Caco-2 (cell line): Measurements from ENCODE around the gene RTN4RL1. TPM values are rescaled to one million over a fixed set of nuclear protein-coding genes. Genes with fewer than 3 reads are reported as not detected.

Source experiments
- BruUV-seq: library from RNA; stranded (reverse); fragments of 400-500 nt; replicated peaks from 2 replicates; lab custom pipeline; 2021; lab: Mats Ljungman, UMichigan
- CTCF ChIA-PET: fragments of 300-600 bp; sonication (Branson Sonifier 250); formaldehyde crosslinking; loops from one replicate; lab custom pipeline; 2022; ENCODE audit warnings: antibody characterized with exemption; lab: Charles Lee
- POLR2A ChIA-PET: fragments of 300-600 bp; sonication (Branson Sonifier 250); formaldehyde crosslinking; loops from one replicate; lab custom pipeline; 2022; ENCODE audit warnings: antibody characterized with exemption; lab: Charles Lee
- DNase-seq, 2 experiments: peaks; one replicate each; pipeline versions ENCODE4 v3.0.0 to v3.0.0-alpha.2; 2020 to 2022
- H3K27me3 ChIP-seq: replicated peaks from 2 replicates; pipeline ENCODE4 v1.6.0; 2011; ENCODE audit warnings: low read length; ENCODE audit not compliant: control insufficient read depth, insufficient read depth
- H3K36me3 ChIP-seq: 2 replicates; pipeline ENCODE4 v1.5.1; 2011; ENCODE audit warnings: low read length; ENCODE audit not compliant: control insufficient read depth, insufficient read depth
- H3K4me1 ChIP-seq: fragments of 250-450 bp; sonication (Bioruptor Pico); 2 replicates; pipeline ENCODE4 v1.5.1; 2020; ENCODE audit warnings: mild to moderate bottlenecking
- H3K4me3 ChIP-seq: 2 replicates; pipeline ENCODE4 v1.5.1; 2011; ENCODE audit warnings: low read depth, mild to moderate bottlenecking, control low read depth, low read length
- H3K9me3 ChIP-seq: fragments of 250-450 bp; sonication (Bioruptor Pico); 2 replicates; pipeline ENCODE4 v1.5.1; 2020; ENCODE audit warnings: mild to moderate bottlenecking, moderate library complexity
- H3K27ac Mint-ChIP-seq: one replicate; pipeline ENCODE4 v1.8.0; 2022; ENCODE audit warnings: mixed read lengths; ENCODE audit not compliant: unreplicated experiment
- H3K27me3 Mint-ChIP-seq: one replicate; pipeline ENCODE4 v1.8.0; 2022; ENCODE audit warnings: mixed read lengths; ENCODE audit not compliant: insufficient read depth, unreplicated experiment
- H3K36me3 Mint-ChIP-seq: one replicate; pipeline ENCODE4 v1.8.0; 2022; ENCODE audit warnings: mild to moderate bottlenecking, mixed read lengths; ENCODE audit not compliant: insufficient read depth, unreplicated experiment
- H3K4me1 Mint-ChIP-seq: one replicate; pipeline ENCODE4 v1.8.0; 2022; ENCODE audit warnings: low read depth, mixed read lengths; ENCODE audit not compliant: unreplicated experiment
- H3K4me3 Mint-ChIP-seq: one replicate; pipeline ENCODE4 v1.8.0; 2022; ENCODE audit warnings: mild to moderate bottlenecking, moderate library complexity, mixed read lengths; ENCODE audit not compliant: unreplicated experiment
- H3K9me3 Mint-ChIP-seq: one replicate; pipeline ENCODE4 v1.8.0; 2022; ENCODE audit warnings: mixed read lengths; ENCODE audit not compliant: unreplicated experiment
- intact Hi-C: fragments of 100-400 bp; cut with micrococcal nuclease; formaldehyde crosslinking; loops from one replicate; pipeline ENCODE4 v1.10.0; 2022; ENCODE audit not compliant: unreplicated experiment
- total RNA-seq: library from RNA; stranded (reverse); gene quantifications from 2 replicates; pipeline ENCODE4 v1.2.3, GENCODE V29; 2022
- TF ChIP-seq, protein P1 (sequence below), 2 experiments: fragments of 200-600 bp in 1 of 2; IDR thresholded peaks; 1 replicate in 1 of 2; 2 replicates in 1 of 2; pipeline versions ENCODE4 v1.5.1 to v1.8.0; 2011 to 2022; ENCODE audit warnings: antibody characterized with exemption in 1 of 2, control low read depth in 1 of 2, inconsistent platforms in 1 of 2, low read depth in 1 of 2, low read length in 1 of 2, mild to moderate bottlenecking in 1 of 2, moderate library complexity in 1 of 2; ENCODE audit not compliant: insufficient read depth in 1 of 2, severe bottlenecking in 1 of 2, unreplicated experiment in 1 of 2

Gene RTN4RL1
- total RNA-seq, 1 experiment from 2014 or later: 0.54 TPM

DNA sequence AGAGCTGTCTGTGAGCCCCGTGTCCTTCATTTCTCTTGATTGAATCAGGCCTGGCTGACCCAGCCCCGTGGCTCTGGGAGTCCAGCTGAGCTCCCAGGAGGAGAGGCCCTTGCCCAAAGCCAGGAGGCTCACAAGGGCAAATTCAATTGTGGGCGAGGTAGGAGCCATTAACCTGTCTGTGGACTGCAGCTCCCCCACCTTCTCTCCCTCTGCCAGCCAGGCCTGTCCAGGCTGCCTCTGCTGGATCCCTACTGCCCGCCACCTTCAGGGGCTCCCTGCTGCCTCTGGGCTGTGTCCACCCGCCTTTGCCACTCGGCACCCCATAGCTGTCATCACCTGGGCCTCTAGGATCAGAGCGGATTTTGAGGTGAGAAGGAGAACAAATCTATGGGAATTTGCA, 61.9 kb downstream of the RTN4RL1 start:
- TF ChIP-seq, protein P1, sequence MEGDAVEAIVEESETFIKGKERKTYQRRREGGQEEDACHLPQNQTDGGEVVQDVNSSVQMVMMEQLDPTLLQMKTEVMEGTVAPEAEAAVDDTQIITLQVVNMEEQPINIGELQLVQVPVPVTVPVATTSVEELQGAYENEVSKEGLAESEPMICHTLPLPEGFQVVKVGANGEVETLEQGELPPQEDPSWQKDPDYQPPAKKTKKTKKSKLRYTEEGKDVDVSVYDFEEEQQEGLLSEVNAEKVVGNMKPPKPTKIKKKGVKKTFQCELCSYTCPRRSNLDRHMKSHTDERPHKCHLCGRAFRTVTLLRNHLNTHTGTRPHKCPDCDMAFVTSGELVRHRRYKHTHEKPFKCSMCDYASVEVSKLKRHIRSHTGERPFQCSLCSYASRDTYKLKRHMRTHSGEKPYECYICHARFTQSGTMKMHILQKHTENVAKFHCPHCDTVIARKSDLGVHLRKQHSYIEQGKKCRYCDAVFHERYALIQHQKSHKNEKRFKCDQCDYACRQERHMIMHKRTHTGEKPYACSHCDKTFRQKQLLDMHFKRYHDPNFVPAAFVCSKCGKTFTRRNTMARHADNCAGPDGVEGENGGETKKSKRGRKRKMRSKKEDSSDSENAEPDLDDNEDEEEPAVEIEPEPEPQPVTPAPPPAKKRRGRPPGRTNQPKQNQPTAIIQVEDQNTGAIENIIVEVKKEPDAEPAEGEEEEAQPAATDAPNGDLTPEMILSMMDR (IDR thresholded peaks at IDR 0.05; ENCODE audit: insufficient read depth in 1 of 2, low read depth in 1 of 2, low read length in 1 of 2, severe bottlenecking in 1 of 2, unreplicated experiment in 1 of 2): no peak
- no peak overlapping the region for H3K4me3 Mint-ChIP-seq
- Histone ChIP-seq H3K36me3 (no peaks in the 10 kb centered on the region), H3K9me3 (no peaks in the 10 kb centered on the region), H3K4me3 (no peak overlapping the region), H3K27me3 (no peaks in the 10 kb centered on the region), H3K4me1 (peaks cover 16% of the 10 kb centered on the region)
- H3K9me3 Mint-ChIP-seq: no peaks in the 10 kb centered on the region
- intact Hi-C loops: no loop called here
- CTCF ChIA-PET: interaction anchor here (0.7 kb wide), 1 partner anchor 314 kb away, joined by 7 read pairs; no protein-coding TSS in a partner anchor
- H3K4me1 Mint-ChIP-seq: peaks cover 27% of the 10 kb centered on the region
- no peak for DNase-seq
- POLR2A ChIA-PET: no interaction called here
- H3K27me3 Mint-ChIP-seq: no peaks in the 10 kb centered on the region
- no TSS peak for BruUV-seq
- H3K36me3 Mint-ChIP-seq: no peaks in the 10 kb centered on the region
- H3K27ac Mint-ChIP-seq: no peak overlapping the region

DNA sequence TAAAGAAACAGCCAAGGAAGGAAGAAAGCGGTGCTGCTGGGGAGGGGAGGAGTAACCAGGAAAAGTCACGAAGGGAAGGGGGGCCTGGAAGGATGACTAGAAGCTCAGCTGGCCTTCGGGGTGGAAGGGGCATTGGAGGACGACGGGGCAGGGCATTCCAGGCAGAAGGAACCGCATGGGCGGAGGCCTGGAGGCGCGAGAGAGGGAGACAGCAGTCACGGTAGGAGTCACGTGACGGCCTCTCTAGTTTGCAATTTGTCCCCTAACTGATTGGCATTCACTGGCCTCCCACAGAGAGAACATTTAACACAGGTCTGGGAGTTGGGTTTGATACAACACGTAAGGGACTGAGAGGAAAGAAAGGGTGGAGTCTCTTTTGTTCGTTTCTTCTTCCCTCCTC, 63.9 kb downstream of the RTN4RL1 start:
- Mint-ChIP-seq H3K27ac (no peak overlapping the region), H3K27me3 (no peaks in the 10 kb centered on the region), H3K36me3 (no peaks in the 10 kb centered on the region), H3K9me3 (no peaks in the 10 kb centered on the region), H3K4me3 (no peak overlapping the region), H3K4me1 (peaks cover 13% of the 10 kb centered on the region)
- Histone ChIP-seq H3K27me3 (no peaks in the 10 kb centered on the region), H3K9me3 (no peaks in the 10 kb centered on the region), H3K36me3 (no peaks in the 10 kb centered on the region), H3K4me3 (no peak overlapping the region), H3K4me1 (peaks cover 8% of the 10 kb centered on the region)
- no peak for DNase-seq
- TF ChIP-seq, protein P1 (IDR thresholded peaks at IDR 0.05; ENCODE audit: insufficient read depth in 1 of 2, low read depth in 1 of 2, low read length in 1 of 2, severe bottlenecking in 1 of 2, unreplicated experiment in 1 of 2): no peak
- ChIA-PET POLR2A (interaction anchor here (0.7 kb wide), 1 partner anchor 53 kb away, joined by 4 read pairs; no protein-coding TSS in a partner anchor), CTCF (no interaction called here)
- intact Hi-C loops: no loop called here
- BruUV-seq: no TSS peak

DNA sequence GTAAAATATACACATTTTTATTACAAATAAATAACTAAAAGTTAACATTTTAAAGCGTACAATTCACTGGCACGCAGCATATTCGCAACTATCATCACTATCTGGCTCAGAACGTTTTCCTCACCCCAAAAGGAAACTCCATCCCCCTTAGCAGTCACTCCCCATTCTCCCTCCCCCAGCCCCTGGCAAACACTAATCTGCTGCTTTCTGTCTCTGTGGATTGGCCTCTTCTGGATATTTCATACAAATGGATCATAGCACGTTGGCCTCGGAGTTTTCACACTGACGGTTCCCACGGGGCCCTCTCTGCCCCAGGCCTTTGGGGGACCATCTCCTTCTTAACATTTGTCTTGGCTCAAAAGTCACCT, 64.6 kb downstream of the RTN4RL1 start:
- Histone ChIP-seq H3K27me3 (no peaks in the 10 kb centered on the region), H3K9me3 (no peaks in the 10 kb centered on the region), H3K4me1 (peaks cover 1% of the 10 kb centered on the region), H3K36me3 (no peaks in the 10 kb centered on the region), H3K4me3 (no peak overlapping the region)
- Mint-ChIP-seq H3K36me3 (no peaks in the 10 kb centered on the region), H3K27me3 (no peaks in the 10 kb centered on the region), H3K27ac (no peak overlapping the region), H3K9me3 (no peaks in the 10 kb centered on the region), H3K4me3 (no peak overlapping the region), H3K4me1 (peaks cover 7% of the 10 kb centered on the region)
- ChIA-PET POLR2A (no interaction called here), CTCF (no interaction called here)
- intact Hi-C loops: no loop called here
- no peak for DNase-seq
- TF ChIP-seq, protein P1 (IDR thresholded peaks at IDR 0.05; ENCODE audit: insufficient read depth in 1 of 2, low read depth in 1 of 2, low read length in 1 of 2, severe bottlenecking in 1 of 2, unreplicated experiment in 1 of 2): no peak
- no TSS peak for BruUV-seq
